Measurements from ENCODE around the gene TRPC6.

- TF ChIP-seq USF1 (CRISPR knock-in tag; IDR thresholded peaks at IDR 0.05) (no peak), FOXP1 (CRISPR knock-in tag; IDR thresholded peaks at IDR 0.05; ENCODE audit: borderline replicate concordance) (no peak), ESRRA (CRISPR knock-in tag; IDR thresholded peaks at IDR 0.05; ENCODE audit: borderline replicate concordance) (no peak), ZNF232 (CRISPR knock-in tag; IDR thresholded peaks at IDR 0.05) (no peak), CREB1 (CRISPR knock-in tag; IDR thresholded peaks at IDR 0.05) (no peak), NFE2L1 (CRISPR knock-in tag; IDR thresholded peaks at IDR 0.05) (no peak), SMAD4 (CRISPR knock-in tag; IDR thresholded peaks at IDR 0.05) (no peak), E2F1 (CRISPR knock-in tag; IDR thresholded peaks at IDR 0.05) (no peak), TEAD1 (CRISPR knock-in tag; IDR thresholded peaks at IDR 0.05) (no peak), CREM (CRISPR knock-in tag; IDR thresholded peaks at IDR 0.05) (no peak)
- TF ChIP-seq, protein P1, sequence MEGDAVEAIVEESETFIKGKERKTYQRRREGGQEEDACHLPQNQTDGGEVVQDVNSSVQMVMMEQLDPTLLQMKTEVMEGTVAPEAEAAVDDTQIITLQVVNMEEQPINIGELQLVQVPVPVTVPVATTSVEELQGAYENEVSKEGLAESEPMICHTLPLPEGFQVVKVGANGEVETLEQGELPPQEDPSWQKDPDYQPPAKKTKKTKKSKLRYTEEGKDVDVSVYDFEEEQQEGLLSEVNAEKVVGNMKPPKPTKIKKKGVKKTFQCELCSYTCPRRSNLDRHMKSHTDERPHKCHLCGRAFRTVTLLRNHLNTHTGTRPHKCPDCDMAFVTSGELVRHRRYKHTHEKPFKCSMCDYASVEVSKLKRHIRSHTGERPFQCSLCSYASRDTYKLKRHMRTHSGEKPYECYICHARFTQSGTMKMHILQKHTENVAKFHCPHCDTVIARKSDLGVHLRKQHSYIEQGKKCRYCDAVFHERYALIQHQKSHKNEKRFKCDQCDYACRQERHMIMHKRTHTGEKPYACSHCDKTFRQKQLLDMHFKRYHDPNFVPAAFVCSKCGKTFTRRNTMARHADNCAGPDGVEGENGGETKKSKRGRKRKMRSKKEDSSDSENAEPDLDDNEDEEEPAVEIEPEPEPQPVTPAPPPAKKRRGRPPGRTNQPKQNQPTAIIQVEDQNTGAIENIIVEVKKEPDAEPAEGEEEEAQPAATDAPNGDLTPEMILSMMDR (IDR thresholded peaks at IDR 0.05): no peak
- TF ChIP-seq, protein P2, sequence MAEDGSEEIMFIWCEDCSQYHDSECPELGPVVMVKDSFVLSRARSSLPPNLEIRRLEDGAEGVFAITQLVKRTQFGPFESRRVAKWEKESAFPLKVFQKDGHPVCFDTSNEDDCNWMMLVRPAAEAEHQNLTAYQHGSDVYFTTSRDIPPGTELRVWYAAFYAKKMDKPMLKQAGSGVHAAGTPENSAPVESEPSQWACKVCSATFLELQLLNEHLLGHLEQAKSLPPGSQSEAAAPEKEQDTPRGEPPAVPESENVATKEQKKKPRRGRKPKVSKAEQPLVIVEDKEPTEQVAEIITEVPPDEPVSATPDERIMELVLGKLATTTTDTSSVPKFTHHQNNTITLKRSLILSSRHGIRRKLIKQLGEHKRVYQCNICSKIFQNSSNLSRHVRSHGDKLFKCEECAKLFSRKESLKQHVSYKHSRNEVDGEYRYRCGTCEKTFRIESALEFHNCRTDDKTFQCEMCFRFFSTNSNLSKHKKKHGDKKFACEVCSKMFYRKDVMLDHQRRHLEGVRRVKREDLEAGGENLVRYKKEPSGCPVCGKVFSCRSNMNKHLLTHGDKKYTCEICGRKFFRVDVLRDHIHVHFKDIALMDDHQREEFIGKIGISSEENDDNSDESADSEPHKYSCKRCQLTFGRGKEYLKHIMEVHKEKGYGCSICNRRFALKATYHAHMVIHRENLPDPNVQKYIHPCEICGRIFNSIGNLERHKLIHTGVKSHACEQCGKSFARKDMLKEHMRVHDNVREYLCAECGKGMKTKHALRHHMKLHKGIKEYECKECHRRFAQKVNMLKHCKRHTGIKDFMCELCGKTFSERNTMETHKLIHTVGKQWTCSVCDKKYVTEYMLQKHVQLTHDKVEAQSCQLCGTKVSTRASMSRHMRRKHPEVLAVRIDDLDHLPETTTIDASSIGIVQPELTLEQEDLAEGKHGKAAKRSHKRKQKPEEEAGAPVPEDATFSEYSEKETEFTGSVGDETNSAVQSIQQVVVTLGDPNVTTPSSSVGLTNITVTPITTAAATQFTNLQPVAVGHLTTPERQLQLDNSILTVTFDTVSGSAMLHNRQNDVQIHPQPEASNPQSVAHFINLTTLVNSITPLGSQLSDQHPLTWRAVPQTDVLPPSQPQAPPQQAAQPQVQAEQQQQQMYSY (CRISPR knock-in tag; IDR thresholded peaks at IDR 0.05): no peak
- TF ChIP-seq, protein P3, sequence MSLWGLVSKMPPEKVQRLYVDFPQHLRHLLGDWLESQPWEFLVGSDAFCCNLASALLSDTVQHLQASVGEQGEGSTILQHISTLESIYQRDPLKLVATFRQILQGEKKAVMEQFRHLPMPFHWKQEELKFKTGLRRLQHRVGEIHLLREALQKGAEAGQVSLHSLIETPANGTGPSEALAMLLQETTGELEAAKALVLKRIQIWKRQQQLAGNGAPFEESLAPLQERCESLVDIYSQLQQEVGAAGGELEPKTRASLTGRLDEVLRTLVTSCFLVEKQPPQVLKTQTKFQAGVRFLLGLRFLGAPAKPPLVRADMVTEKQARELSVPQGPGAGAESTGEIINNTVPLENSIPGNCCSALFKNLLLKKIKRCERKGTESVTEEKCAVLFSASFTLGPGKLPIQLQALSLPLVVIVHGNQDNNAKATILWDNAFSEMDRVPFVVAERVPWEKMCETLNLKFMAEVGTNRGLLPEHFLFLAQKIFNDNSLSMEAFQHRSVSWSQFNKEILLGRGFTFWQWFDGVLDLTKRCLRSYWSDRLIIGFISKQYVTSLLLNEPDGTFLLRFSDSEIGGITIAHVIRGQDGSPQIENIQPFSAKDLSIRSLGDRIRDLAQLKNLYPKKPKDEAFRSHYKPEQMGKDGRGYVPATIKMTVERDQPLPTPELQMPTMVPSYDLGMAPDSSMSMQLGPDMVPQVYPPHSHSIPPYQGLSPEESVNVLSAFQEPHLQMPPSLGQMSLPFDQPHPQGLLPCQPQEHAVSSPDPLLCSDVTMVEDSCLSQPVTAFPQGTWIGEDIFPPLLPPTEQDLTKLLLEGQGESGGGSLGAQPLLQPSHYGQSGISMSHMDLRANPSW (CRISPR knock-in tag; conservative IDR thresholded peaks at IDR 0.05; ENCODE audit: low read depth): no peak
Observed at GRCh38 chr11:101475699-101476098, 108.1 kb downstream of the TRPC6 start.

Measured in WTC11 (cell line).